ENCODE data around the gene OR7G3. TPM values are rescaled to one million over a fixed set of nuclear protein-coding genes. Genes with fewer than 3 reads are reported as not detected.

Gene OR7G3
- total RNA-seq, 1 experiment from 2014 or later: not detected

DNA sequence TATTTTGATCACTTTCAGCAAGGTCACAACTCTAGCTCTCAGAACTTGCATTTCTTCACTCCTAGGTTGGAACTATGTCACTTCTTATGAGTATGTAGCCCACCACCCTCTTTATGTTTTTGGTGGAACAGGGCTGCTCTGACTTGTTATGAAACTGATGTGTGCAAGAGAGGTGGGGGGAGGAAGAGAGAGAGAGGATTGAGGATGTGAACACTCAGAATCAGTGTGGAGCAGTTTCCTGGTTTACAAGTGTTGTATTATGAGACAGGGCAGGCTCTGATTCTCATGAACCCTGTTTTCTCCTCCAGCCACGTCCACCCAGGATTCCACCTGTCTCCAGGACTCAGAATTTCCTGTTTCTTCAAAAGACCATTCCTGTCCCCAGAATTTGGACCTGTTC lies 29.6 kb upstream of the OR7G3 start (continued):
- TF ChIP-seq, protein P1, sequence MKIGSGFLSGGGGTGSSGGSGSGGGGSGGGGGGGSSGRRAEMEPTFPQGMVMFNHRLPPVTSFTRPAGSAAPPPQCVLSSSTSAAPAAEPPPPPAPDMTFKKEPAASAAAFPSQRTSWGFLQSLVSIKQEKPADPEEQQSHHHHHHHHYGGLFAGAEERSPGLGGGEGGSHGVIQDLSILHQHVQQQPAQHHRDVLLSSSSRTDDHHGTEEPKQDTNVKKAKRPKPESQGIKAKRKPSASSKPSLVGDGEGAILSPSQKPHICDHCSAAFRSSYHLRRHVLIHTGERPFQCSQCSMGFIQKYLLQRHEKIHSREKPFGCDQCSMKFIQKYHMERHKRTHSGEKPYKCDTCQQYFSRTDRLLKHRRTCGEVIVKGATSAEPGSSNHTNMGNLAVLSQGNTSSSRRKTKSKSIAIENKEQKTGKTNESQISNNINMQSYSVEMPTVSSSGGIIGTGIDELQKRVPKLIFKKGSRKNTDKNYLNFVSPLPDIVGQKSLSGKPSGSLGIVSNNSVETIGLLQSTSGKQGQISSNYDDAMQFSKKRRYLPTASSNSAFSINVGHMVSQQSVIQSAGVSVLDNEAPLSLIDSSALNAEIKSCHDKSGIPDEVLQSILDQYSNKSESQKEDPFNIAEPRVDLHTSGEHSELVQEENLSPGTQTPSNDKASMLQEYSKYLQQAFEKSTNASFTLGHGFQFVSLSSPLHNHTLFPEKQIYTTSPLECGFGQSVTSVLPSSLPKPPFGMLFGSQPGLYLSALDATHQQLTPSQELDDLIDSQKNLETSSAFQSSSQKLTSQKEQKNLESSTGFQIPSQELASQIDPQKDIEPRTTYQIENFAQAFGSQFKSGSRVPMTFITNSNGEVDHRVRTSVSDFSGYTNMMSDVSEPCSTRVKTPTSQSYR (CRISPR knock-in tag; IDR thresholded peaks at IDR 0.05): no peak
- TF ChIP-seq TP53 (CRISPR knock-in tag; IDR thresholded peaks at IDR 0.05) (no peak), FOXJ3 (CRISPR knock-in tag; IDR thresholded peaks at IDR 0.05; ENCODE audit: borderline replicate concordance) (no peak), CREB1 (CRISPR knock-in tag; IDR thresholded peaks at IDR 0.05) (no peak), HMGXB4 (CRISPR knock-in tag; IDR thresholded peaks at IDR 0.05) (no peak), SMAD3 (CRISPR knock-in tag; IDR thresholded peaks at IDR 0.05; ENCODE audit: borderline replicate concordance) (no peak), E2F1 (CRISPR knock-in tag; IDR thresholded peaks at IDR 0.05) (no peak)
- TF ChIP-seq, protein P2, sequence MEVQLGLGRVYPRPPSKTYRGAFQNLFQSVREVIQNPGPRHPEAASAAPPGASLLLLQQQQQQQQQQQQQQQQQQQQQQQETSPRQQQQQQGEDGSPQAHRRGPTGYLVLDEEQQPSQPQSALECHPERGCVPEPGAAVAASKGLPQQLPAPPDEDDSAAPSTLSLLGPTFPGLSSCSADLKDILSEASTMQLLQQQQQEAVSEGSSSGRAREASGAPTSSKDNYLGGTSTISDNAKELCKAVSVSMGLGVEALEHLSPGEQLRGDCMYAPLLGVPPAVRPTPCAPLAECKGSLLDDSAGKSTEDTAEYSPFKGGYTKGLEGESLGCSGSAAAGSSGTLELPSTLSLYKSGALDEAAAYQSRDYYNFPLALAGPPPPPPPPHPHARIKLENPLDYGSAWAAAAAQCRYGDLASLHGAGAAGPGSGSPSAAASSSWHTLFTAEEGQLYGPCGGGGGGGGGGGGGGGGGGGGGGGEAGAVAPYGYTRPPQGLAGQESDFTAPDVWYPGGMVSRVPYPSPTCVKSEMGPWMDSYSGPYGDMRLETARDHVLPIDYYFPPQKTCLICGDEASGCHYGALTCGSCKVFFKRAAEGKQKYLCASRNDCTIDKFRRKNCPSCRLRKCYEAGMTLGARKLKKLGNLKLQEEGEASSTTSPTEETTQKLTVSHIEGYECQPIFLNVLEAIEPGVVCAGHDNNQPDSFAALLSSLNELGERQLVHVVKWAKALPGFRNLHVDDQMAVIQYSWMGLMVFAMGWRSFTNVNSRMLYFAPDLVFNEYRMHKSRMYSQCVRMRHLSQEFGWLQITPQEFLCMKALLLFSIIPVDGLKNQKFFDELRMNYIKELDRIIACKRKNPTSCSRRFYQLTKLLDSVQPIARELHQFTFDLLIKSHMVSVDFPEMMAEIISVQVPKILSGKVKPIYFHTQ (CRISPR knock-in tag; IDR thresholded peaks at IDR 0.05): no peak
- TF ChIP-seq, protein P3, sequence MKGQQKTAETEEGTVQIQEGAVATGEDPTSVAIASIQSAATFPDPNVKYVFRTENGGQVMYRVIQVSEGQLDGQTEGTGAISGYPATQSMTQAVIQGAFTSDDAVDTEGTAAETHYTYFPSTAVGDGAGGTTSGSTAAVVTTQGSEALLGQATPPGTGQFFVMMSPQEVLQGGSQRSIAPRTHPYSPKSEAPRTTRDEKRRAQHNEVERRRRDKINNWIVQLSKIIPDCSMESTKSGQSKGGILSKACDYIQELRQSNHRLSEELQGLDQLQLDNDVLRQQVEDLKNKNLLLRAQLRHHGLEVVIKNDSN (CRISPR knock-in tag; IDR thresholded peaks at IDR 0.05): no peak

- H3K36me3 Mint-ChIP-seq: peaks cover 99% of the 10 kb centered on the region
- peaks cover 3% of the 10 kb centered on the region; the same call in 1 of the 2 replicates for H3K27me3 Mint-ChIP-seq (ENCODE audit: low read depth)
- no peak for TF ChIP-seq NFYB (CRISPR knock-in tag; conservative IDR thresholded peaks at IDR 0.05; ENCODE audit: low read depth)
- no peak for TF ChIP-seq ZNF396 (CRISPR knock-in tag; IDR thresholded peaks at IDR 0.05; ENCODE audit: borderline replicate concordance)
- TF ChIP-seq, protein P4, sequence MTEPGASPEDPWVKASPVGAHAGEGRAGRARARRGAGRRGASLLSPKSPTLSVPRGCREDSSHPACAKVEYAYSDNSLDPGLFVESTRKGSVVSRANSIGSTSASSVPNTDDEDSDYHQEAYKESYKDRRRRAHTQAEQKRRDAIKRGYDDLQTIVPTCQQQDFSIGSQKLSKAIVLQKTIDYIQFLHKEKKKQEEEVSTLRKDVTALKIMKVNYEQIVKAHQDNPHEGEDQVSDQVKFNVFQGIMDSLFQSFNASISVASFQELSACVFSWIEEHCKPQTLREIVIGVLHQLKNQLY (CRISPR knock-in tag; IDR thresholded peaks at IDR 0.05): no peak
- no peak for TF ChIP-seq NR3C1 (CRISPR knock-in tag; conservative IDR thresholded peaks at IDR 0.05; ENCODE audit: low read depth)
- no peak for TF ChIP-seq NFATC4 (CRISPR knock-in tag; IDR thresholded peaks at IDR 0.05)
- no peak for TF ChIP-seq ZNF425 (CRISPR knock-in tag; conservative IDR thresholded peaks at IDR 0.05)
- no peak for TF ChIP-seq ZNF512 (CRISPR knock-in tag; IDR thresholded peaks at IDR 0.05; ENCODE audit: borderline replicate concordance)
- TF ChIP-seq GABPB1 (CRISPR knock-in tag; IDR thresholded peaks at IDR 0.05): no peak
- no peak for TF ChIP-seq ZNF232 (CRISPR knock-in tag; IDR thresholded peaks at IDR 0.05)
- H3K4me3 Mint-ChIP-seq: no peak overlapping the region
- DNase-seq (ENCODE audit: low spot score): no peak
- no peaks in the 10 kb centered on the region for H3K4me1 Mint-ChIP-seq
- no peak for ATAC-seq
- peaks cover 39% of the 10 kb centered on the region for H3K9me3 Mint-ChIP-seq
- H3K27ac Mint-ChIP-seq: no peak overlapping the region
- CTCF ChIA-PET: no interaction called here
- POLR2A ChIA-PET: no interaction called here
Measured at GRCh38 chr19:9155591-9155990, 28.8 kb upstream of the OR7G3 start.

Measured in WTC11 (cell line).